ENCODE results near the gene LPAR3.
A peak's percentile ranks its signal among the peaks of the same experiment; 100 is the strongest.

The LPAR3 gene

DNA sequence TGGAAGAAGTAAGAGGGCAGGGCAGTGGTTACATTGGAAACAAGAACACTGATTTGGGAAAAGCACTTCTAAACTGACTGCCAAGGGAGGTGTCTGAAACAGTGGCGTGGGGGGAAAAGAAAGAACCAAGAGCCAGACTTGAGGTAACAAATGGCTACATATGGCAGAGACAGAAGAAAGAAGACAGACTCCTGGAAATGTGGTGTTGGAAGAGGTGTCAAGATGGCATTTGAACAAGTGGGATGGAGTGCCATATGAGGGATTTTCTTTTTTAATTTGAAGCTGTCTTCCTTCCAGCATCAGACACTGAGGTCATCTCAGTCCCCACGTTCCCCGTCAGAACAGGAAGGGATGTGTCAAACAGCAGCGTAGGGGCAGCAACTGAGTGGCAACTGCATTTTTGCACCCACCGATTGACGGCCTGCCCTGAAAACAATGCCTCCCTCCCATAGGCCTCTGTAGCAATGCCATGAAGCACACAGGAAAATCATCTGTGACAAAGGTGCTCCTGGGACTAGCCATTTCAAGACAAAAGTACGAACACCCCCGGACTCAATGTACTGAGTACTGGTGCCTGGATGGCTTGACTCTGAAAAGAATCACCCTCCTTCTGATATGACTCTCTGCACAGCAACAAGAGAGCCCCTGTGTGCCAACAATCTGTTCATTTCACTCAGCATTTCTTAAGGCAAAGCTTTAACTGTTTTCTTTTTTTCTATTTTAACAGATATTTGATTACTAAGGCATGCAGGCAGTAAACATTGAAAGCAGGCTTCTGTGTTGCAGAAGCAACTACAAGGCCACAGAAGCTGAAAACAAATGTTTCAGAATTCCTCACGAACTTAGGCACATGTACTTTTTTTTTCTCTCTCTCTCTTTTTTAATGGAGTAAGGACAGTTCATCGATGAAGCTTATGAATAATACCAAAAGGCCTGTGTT is 37.0 kb downstream of the LPAR3 start:
- no peak for DNase-seq

DNA sequence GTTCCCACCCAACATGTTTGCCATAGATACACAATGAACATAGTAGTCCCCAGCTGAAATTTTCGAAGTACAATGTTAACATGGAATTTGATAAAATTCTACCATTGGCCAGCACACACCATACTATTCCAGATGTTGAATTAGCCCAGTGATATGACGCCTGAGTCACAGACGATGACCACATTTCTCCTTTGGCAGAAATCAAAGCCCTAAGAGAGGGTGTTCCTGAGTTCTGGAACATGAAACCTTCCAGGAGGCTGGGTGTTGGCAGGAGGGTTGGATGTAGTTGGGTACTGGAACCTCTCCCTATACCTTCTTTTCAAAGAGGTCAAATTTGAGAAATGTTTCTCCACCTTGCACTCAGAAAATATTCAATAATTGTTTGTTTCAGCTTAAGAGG is 37.8 kb downstream of the LPAR3 start:
- no peak for DNase-seq

DNA sequence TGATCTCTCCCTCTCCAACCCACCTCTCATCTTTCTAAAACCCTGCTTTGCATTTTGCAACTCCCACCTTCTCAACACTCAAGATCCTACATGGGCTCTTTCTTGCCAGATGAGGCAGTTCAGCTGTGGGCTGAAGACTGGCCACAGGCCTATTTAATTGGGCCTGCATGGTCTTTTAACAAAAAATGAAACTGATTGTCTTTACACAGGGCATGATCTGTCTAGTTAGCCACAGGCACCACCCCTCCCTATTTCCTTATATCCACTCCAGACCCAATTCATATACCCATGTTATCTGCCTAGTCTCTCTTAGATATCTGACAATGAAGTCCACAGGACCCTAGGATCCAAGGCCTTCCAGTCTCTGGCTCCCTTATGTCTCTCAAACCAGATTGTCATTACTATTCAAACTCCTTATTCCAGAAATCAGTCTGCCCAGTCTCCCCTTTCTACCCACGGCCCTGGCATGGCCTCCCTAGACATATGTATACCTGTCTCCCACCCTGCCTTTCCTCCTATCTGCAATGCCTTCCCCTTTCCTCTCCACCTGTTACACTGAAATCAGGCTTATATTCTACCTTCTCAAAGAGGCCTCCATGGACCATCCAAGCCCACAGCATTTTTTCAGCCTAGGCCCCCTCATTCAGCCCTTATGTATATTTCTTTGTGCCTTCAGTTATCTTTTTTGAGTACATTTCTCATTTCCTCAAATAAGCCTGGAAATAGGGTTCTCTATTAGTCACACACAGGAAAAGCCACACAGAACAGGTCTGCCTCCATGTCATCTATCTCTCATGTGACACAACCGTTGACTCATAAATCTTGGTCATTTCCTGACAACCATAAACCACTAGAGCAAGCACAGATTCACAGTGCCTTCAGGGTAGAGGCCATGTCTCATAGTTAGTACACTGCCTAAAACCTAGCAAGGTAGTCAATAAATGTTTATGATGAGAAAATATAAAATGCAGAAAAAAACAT is 39.0 kb downstream of the LPAR3 start:
- no peak for DNase-seq

DNA sequence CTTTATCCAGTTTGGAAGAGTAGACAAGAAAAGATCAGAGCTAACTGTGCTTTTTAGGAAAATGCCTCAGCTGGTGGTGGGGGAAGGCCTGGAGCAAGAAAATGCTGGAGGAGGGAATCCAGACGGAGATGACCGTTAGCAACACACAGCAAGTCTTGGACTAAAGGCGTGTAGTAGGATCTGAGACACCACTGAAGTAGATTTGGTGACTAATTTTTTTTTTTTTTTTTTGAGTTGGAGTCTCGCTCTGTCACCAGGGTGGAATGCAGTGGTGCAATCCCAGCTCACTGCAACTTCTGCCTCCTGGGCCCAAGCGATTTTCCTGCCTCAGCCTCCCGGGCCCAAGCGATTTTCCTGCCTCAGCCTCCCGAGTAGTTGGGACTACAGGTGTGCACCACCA is 41.2 kb downstream of the LPAR3 start:
- DNase-seq, result no peak

DNA sequence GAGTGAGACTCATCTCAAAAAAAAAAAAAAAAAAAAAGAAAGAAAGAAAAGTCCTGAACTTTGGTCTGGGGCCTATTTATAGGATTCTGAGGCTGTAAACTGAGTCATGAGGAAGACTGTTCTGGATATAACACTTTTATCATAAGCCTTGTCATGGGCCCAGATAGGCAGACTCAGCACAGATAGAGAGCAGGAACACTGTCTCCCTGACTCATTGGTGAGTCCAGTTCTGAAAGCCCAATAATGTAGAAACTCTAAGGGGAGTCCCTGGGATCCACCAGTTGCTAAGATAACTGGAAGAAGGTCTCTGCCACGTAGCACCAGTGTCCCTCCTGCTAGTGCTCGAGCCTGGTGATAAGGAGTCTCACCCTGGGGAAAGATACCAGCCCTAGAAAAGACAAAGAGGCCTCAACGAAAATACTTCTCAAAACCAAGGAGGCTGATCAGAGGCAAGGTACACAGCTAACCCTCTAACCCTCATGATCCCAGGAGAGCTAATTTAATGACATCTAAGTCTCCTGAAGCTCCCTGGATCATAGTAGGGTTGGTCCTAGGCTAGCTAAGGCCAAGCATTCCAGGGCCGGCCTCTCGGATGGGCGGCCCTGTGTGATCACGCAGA is 43.5 kb downstream of the LPAR3 start:
- no peak for DNase-seq

DNA sequence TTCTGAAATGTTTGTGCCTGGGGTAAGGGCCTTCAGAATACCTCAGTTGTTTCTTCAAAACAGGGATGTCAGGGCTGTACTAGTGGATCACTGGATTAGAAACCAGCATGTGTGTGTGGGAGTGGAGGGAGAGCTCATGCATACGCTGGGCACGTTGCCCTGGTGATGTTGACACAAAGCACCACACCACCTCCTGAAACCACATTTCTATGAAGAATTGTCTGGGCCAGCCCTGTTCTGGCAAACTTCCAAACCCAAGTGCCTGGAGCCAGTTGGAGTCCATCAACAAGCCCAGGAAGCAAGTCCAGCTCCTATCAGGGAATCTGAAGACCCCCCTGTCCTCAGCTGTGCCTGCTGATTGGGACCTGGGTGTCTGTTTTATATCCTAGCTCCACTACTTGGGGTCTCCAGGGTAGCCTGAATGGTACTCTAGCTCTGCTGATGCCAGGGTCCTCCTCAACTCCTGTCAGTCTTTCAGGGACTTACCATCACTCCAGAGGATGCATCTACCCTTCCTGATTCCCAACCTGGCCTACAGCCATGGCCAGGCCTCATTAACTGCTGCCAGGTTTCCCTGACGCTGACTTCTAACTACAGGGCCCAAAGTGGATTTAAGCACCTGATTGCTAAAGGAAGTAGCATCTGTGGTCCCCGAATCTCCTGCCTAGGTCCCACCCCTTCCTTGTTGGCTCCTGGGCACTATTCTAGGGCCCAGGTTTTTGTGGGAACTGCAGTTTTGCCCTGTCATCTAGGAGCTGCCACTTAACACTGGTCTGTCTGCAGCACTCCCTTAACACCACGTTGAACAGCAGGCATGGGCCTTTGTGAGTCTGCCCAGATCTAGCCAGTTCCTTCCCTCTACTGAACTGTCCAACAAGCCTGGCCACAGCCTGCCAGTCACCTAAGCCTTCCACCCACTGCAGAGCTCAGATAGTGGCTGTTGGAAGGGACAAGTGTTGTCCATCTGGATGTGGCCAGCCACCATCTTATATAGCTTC is 45.5 kb downstream of the LPAR3 start:
- peak; percentile 98 for DNase-seq

DNA sequence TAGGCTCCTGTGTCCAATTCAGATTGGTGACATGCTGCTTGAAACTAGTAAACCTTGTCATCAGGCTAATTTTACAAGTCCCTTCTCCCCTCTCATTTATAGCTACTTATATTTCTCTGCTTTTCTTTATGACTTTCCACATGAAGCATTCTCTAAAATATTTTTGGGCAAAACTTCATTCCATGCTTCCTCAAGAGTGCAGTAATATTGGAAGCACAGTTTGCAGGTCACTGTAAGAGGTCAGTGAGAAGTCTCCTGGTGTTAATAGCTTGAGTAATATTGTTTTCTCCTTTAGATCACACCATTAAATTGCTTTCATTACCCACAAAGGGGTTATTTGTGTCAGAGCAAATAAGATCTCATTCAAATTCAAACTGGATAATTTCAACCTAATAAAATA is 46.6 kb downstream of the LPAR3 start:
- DNase-seq, result no peak

DNA sequence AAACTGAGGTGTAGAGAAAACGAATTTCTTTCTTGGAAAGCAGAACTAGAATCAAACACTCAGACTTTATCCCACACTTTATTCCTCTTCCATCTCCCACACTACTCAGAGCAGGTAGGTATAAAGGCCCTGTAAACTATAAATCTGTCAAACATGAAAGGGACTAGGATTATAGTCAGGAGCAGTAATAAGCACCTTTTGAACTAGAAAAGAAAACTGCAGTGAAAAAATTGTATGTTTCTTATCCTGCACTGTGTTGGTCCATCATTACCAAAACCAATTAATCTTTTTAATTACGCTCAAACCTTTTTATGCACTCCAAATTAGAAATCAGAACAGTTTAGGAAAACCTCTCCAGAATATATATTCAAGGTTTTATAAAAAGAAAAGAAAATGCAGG is 47.6 kb downstream of the LPAR3 start:
- DNase-seq, result no peak

DNA sequence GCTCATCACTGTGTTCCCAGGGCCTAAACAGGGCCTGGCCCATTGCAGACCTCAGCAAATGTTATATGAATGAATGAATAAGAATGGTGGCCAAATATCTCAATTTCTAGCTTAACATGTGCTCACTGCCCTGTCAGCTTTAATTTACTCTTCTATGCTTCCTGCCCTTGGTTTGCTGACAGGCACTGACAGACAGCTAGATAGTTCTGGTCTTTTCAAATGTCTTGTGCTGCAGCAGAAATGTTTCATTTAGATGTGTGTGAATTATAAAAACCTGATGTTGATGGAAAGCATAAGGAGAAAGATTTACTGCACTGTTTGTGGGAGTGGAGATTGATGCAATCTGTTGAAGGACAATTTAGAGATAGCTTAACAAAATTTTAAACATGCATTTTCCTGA is 48.9 kb downstream of the LPAR3 start:
- DNase-seq, result no peak

DNA sequence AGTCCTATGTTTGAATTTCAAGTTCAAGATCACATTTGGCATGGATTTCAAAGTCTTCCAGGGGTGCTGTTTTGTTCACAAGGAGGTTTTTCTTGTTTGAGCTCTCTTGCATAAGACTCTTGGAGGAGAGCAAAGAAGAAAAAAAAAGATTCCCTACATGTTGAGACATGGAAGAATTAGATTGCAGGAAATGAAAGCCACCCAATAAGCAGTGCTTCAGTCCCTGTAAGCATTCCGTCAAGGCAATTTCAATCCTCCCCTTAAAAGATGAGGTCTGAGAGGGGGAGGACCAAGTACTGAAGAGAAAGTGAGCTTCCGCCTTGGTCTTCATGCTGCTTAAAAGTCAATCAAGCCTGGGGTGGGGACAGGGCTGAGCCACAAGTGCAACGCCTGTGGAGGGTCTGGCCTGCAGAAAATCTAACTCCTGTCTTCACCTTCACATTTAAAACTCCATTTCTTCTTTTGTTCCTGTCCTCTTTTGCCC is 50.2 kb downstream of the LPAR3 start:
- no peak for DNase-seq

DNA sequence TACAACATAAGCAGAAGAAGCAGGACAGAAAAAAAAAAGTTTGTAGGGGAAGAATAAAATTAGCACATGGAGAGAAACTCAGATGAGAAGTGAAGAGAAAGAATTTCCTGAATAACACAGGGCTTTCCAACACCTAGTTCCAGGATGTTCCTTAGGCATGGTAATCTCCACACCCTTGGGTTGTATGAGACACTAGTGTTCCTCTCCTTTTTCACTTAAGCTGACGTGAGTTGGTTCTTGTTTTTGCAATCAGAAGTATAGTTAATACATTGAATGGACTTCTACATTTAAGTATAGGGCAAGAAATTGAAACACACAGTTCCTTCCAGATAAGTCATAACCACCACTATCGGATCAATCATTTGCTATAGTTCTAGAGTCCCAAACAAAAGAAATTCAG is 51.0 kb downstream of the LPAR3 start:
- no peak for DNase-seq

DNA sequence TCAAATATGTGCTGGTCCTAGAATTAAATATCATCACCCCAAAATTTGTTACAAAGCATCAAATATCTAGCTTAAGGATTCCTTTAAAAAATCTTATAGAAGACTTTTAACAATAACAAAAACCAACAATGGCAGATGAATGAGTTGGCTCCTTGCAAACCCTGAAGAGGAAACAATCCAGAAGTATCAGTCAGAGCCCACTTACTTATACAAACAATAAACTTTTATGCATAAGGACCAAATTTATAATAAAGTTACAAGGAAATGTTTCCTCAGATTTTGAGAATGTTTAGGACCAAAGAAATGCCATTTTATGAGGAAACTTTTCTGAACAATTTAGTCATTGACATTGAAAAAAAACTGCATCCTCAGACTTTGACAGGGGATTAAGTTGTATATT is 52.7 kb downstream of the LPAR3 start:
- no peak for DNase-seq

DNA sequence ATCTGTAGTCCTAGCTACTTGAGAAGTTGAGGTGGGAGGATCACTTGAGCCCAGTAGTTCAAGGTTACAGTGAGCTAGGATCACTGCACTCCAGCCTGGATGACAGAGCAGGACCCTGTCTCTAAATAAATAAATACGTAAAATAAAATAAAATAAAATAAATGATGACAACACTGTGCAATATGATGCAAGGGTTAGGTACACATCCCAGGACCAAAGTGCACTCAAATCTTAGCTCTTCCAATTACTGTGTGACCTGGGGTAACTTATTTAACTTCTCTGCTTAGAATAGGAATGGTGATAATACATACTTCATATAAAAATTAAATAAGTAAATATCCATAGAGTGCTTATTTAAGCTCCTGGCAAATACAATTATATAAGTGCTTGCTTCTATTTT is 53.5 kb downstream of the LPAR3 start:
- no peak for DNase-seq

DNA sequence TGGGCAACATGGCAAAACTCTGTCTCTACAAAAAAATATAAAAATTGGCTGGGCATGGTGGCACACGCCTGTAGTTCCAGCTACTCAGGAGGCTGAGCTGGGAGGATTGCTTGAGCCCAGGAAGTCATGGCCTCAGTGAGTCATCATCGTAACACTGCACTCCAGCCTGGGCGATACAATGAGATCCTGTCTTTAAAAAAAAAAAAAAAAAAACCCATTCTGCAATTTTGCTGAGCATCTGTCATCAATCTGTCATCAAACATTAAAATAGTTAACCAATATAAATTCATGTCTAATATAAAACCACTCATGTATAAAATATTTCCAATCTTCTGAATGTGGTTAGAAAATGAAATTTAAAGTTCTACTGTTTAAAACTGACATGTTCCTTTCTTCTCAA is 56.9 kb downstream of the LPAR3 start:
- DNase-seq, result no peak

DNA sequence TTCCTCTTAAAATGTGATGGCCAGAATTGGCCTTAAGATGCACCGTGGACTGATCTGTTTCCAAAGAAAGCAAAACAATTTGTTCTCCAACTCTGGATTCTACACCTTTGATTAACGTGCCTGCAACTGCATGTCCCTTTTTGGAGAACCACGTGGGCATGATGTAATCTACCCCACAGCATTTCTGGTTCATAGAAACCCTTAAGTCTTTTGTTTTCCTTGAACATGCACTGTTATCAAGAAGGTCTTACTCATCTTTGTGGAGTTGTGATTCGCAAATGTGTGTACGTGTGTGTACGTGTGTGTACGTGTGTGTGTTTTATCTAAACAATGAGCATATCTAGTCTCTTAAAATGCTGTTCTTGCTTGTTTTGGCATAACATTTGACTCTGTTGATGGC is 57.8 kb downstream of the LPAR3 start:
- DNase-seq, result no peak

DNA sequence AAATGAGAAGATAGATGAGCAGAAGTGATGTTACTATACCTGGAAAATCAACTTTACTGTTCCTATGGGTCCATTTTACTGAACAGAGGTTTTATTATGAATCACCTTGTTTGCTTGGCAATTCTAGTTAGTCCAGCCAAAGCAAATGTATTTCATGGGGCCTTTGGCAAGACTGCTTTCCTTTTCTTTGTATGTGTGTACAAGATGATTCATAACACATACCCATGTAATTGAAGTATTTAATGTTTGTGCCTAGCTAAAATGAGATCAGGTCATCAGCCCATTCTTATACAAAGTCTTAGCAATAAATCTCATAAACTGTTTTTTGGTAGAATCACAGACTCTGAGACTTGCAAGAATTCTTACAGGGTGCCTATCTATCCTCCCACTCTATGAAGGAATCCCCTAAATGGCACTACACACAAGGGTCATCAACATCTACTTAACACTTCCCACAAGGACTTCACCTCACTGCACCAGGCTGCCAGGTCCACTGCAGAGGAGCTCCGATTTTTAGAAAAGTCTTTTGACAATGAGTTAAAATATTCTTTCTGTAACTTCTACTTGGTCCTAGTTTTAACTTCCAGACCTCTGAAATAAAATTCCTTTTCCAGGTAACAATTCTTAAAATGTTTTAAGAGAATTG is 58.5 kb downstream of the LPAR3 start:
- peak; percentile 48 for DNase-seq

DNA sequence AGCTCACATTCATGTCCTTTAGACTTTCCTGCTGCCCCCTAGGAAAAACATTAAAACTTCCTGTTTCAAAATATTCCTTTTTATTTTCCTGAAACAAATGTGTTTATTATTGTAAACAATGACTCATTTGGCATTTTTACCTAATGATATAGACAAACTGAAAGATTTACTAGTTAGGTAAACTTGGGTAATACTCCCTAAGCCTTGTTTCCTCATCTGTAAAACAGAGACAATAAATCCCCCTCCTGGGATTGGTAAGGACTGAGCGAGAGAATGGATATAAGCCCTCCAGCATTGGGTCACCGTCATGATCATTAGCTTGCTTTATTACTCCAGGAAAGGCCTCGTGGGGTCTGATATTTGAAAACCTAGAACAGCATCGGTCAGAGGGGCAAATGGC is 59.8 kb downstream of the LPAR3 start:
- no peak for DNase-seq

DNA sequence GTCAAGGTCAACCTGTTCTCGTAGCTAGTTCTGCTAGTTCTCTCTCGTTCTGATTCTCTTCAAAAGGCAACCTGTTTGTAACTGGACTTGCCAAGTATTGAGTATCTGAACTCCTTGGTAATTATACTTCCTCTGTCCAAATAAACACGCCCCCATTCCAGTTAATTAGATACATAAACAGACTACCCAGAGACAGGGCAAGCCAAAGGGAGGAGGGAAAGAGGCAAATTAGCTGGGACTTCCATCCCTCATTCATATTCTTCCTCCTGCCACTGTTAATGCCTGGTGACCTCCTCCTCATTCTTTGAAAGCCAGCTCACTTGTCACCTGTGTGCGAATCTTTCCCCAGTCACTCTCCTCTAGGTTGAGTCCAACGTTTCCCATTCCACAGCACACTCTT is 62.9 kb downstream of the LPAR3 start:
- DNase-seq, result no peak

DNA sequence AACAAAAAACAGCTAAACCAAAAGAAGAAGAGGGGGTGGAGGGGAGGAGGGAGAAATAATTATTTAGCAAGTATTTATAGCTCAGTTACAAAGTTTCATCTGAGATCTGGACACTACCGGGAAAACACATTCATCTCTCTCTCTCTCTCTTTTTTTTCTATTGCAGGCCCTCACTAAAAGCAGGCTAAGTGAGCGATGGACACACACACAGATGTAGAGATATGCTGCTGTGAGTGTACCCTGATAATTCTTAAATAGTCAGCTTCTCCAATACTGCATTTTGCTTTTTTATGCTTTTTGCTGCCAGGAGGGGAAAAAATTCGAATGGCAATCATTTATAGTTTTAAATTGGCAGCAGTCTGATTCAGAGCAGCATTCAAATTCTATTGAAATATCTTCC is 65.0 kb downstream of the LPAR3 start:
- no peak for DNase-seq

DNA sequence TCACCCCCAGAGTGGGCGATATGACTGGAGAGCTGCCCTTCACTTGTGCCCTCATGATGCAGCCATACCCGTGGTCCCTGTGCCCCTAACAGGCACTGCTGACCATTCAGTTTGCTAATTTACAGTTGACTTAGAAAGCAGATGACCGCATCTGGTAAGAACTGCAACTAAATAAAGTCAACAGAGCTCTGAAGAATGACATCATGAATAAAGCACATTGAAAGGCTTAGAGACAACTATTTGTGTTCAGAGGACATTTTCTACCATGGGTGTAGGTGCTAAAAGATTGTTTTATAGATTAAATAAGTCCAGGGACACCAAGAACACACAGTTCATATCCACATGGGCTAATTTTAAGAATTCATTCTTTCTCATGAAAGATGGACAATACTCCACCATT is 65.5 kb downstream of the LPAR3 start:
- DNase-seq, result no peak

DNA sequence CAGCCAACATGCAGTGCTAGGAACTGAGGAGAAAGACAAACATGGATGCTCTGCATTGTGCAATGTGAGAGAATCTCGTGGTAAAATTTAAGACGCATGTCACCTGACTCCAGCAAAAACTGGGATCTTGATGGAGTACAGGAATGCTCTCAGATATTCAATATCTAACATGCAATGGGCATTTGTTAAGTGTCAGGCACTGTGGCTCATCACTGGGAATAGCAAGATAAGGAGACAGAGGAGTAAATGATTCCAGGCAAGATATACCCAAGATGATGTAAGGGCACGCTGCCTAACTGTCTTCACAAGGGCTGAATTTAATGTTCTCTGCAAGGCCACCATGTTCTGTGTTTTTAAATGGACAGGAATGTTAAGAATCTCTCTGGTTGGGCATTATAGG is 67.8 kb downstream of the LPAR3 start:
- DNase-seq, result no peak

Measured in NCI-H2029 (cell line).